ENCODE results near the gene GPRC5C.

GPRC5C gene, protein sequence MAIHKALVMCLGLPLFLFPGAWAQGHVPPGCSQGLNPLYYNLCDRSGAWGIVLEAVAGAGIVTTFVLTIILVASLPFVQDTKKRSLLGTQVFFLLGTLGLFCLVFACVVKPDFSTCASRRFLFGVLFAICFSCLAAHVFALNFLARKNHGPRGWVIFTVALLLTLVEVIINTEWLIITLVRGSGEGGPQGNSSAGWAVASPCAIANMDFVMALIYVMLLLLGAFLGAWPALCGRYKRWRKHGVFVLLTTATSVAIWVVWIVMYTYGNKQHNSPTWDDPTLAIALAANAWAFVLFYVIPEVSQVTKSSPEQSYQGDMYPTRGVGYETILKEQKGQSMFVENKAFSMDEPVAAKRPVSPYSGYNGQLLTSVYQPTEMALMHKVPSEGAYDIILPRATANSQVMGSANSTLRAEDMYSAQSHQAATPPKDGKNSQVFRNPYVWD

DNA sequence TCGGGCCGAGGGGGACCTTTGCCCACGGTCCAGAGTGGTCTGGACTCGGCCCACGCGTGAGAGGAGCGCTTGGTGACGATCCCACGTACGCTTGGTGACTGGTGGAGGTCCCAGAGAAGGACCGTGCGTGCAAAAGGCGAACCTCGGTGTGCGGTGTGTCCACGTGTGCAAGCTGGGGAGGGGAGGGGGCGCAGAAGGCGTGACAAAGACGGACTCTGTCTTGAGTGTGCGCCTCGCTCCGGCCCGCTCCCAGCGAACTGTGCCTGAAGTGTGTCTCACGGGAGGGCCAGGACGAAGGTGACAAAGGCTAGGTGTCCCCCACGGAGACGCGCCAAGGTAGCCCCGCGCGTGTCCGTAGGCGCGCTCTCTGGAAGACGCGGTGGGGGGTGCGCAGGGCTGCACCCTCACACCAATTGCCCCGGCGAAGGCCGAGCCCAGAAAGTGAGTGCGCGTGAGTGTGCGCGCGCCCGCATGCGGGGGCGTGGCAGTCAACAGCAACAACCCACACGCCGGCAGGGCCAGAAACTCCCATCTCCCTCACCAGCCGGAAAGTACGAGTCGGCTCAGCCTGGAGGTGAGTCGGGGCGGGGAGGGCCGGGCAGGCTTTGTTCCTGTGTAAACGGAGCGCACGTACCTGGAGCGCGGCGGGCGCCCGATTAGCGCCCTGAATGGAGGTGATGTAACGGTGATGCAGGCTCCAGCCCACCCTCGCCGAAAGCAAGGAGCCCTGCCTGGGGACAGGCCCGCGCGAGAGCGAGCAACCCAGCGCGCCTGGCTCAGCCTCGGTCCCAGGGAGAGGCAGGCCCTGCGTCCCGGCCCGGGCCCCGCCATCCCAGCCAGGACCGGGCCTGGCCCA lies at the start of gene GPRC5C:
Gene GPRC5C (plus strand): TSS at position 521 of the 856 bp plus-strand sequence. CDS start 7,689 bp downstream, outside the sequence.
- DNase-seq, result peak in 36 of 58 donors; percentile 18 to 64 (median 38)

DNA sequence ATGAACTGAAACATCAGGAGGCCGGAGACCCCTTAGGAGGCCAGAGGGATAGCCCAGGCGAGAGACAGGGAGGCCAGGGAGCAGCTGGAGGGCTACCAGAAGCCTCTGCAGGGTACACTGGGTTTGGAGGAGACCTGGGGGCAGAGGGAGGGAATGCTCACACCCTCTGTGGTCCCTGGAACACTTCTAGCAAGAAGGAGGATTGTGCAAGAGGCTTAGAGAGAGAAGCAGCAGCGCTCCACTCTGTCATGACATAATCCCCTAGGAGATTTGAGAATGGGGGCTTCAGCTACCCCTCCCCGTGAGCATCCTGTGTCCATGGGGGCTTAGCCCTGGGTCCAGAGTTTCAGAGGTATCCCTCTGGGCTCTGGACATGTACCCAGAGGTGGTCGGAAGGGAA lies 48.7 kb upstream of the GPRC5C start:
- DNase-seq, result no peak

DNA sequence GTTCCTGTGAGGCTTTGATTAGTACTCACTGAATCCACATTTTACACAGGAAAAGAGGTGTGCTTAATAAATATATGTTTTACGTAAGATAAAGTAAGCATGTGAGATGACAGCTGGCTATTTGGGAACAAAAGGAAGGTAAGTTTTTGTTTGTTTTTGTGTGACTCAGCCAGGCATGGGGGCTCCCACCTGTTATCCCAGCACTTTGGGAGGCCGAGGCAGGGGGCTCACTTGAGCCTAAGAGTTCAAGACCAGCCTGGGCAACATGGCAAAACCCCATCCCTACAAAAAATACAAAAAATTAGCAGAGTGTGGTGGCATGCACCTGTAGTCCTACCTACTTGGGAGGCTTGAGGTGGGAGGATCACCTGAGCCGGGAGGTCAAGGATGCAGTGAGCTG lies 46.7 kb upstream of the GPRC5C start:
- no peak for DNase-seq

DNA sequence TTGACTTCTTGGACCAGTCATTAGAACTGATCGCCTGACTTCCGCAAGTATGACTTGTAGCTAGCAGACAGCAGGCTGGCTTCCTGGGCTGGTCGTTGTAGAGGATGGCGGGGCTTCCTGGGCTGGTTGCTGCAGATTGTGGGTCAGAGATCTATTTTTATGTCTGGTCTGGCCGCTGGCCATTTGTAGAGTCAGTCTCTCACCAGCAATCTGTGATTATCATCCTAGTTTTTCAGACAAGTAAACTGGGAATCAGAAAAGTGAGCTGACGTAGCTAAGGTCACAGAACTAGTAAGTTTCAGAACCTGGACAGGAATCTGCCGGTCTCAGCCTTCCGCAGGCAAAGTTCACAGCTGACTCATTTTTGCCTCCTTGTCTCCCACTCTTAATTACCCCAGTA lies 45.5 kb upstream of the GPRC5C start:
- peak in 2 of 58 donors; percentile 10 to 29 for DNase-seq

DNA sequence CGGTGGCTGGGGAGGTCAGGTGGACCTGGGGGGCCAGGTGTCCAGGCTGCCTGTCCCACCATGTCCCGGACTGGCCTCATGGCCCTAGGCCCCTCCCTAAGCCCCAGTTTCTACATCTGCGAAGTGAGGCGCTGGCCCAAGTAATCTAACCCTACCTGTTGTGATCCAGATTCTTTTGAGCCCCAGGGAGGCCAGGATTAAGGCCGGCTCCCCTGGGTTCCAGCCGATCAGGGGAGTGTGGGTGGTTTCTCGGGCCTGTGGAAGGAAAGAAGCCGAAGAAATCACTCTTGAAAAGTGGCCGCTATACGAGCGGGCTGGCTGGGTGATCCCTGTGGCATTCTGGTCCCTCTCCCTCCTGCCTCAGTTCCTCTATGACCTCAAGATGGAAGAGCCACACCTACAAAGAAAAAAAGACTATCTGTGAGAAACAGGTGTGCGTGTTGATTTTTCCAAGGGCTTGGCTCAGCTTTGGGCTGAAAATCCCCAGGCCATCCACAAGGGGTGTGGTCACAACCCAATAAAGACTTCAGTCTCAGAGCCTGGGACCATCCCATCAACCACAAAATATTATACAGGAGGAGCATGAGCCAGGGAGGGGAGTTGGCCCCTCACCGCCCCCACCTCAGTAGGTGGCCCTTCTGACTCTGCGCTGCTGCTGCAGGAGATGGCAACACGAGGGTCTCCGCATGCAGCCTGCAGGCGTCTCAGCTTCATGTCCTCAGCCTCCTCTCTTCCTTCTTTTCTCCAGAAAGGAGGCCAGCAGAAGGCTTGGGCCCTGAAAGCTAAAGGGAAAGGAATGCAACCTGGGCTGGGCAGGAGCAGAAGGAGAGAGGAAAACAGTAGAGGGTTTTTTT lies 44.3 kb upstream of the GPRC5C start:
- no peak for DNase-seq

DNA sequence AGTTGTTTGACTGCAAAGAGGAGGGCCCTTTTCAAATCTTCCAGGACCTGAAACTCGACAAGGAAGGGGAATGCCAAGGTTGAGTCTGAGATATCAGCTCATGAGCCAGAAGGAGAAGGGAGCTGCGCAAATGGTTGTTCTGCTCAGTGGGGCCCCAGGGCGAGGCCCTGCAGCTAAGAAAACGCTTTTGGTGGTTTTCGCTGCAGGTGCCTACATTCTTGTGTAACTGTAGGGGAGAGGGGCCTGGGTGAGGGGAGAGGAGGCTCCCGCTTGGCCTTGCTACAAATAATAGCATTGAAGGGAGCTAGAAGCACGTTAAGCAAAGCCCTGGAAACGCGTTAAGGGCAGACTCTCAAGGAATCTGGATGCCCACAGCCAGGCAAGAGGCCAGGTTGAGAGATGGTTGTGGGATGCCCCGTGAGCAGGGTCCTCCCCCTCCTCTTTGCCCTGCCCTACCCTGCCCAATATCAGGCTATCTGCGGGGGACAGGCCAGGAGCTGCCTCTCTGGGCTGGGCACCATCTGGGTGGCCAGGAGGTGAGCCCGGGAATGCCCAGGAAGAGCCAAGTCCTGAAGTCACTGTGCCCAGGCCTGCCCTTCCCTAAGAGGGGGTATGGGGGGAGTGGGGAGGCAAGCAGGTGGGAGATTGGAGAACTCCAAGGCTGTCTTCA lies 42.7 kb upstream of the GPRC5C start:
- no peak for DNase-seq

DNA sequence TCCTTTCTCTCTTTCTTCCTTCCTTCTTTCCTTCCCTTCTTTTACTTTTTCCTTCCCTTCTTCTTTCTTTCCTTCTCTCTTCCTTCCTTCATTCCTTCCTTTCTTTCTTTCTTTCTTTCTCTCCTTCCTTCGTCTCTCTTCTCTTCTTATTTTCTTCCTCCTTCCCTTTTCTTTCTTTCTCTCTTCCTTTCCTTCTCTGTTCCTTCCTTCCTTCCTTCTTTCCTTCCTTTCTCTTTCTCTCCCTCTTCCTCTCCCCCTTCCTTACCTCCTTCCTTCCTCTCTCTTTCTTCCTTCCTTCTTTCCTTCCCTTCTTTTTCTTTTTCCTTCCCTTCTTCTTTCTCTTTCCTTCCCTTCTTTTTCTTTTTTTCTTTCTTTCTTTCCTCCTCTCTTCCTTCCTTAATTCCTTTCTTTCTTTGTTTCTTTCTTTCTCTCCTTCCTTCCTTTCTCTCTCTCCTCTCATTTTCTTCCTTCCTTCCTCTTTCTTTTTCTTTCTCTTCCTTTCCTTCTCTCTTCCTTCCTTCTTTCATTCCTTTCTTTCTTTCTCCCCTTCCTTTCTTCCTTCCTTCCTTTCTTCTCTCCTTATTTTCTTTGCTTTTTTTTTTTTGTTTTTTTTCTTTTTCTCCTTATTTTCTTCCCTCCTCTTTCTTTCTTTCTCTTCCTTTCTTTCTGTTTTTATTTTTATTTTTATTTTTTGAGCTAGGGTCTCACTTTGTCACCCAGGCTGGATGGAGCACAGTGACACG lies 41.8 kb upstream of the GPRC5C start:
- DNase-seq, result no peak

DNA sequence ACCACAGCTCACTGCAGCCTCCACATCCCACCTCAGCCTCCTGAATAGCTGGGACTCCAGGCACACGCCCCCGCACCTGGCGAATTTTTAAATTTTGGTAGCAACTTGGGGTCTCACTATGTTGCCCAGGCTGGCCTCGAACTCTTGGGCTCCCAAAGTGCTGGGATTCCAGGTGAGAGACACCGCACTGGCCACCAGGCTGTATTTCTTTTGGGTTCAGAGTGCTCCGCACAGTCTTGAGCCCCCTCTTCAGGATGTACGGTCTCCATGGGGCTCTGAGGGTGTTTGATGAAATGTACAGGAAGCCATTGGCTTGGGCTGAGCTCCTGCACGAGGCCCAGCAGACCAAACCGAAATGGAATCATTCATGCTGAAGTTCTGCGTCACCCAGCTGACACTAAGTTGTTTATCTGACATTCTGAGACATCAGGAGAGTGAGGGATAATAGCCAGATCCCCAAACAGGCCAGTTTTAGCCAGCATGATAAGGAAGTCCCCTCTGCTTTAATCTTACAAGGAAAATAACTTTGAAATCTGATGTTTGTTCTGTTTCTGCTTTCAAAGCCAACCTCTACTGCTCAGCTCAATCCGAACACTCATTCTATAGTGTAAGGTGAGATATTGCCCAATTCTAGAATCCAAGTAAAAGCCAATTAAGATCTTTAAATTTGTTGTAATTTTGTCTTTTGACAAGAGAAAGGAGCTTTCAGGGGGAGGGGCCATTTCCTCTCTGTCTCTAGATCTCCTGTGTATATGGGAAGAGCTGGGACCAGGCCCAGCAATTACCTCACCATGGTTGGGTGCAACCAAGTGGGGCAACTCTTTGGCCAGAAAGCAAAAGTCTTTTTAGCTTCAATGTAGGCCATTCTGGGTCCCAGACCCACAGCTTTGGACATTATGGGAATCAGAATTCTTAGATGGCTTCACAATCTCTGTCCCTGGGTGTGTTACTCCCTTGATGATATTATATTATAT lies 40.9 kb upstream of the GPRC5C start:
- DNase-seq, result no peak

DNA sequence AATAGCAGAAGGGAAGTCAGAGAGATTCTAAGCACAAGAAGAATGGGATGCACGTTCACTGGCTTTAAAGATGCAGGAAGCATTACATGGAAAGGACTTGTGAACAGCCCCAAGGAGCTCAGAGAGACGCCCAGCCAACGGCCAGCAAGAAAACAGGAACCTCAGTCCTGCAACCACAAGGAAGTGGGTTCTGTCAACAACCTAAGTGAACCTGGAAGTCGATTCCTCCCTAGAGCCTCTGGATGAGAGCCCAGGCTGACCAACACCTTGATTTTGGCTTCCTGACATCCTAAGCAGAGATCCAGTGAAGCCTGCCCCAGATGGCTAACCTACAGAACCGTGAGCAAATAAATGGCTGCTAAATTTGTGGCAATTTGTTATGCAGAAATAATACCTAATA lies 40.1 kb upstream of the GPRC5C start:
- DNase-seq, result no peak

DNA sequence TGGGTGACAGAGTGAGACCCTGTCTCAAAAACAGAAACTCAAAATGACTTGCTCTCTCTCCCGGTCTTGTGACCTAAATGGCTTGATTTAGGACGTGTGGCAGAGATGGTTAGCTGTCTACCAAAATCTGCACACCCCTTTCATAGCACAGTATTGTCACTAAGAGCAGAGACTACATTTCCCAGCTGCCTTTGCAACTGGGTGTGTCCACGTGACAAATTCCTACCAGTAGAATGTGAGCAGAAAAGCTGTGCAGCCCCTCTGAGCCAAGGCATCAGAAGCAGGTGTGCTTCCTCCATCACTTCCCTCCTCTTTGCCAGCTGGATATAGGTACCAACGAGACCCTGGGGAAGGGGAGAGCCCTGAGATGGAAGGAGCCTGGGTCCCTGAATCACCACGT lies 39.0 kb upstream of the GPRC5C start:
- DNase-seq, result no peak

DNA sequence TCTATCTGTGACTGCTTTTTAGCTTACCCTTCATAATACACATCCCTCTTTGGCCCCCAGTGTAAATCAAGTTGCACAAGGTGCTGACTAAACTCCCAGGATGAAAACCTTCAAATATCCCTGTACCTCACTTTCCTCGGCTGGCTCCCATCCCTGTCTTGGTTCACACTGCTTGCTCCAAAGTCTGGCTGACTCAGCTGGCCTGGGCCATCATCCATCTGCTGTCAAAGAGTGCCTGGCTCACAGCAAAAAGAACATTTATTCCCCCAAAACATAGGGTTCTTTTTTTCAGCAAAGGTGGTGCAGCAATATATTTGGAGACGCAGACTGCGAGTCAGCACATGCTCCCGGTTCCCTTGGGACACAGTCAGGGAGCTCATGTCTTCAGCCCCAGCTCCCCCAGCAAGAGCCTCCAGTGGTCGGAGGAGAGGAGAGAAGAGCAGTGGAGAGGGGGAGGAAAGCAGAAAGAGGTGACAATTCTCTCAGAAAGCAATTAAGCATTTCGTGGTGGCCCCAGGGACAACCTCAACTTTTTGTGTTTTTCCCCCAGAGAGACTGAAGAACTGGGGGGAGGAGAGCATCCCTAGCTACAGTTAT lies 38.4 kb upstream of the GPRC5C start:
- DNase-seq, result peak in 25 of 58 donors; percentile 5 to 65 (median 24)

DNA sequence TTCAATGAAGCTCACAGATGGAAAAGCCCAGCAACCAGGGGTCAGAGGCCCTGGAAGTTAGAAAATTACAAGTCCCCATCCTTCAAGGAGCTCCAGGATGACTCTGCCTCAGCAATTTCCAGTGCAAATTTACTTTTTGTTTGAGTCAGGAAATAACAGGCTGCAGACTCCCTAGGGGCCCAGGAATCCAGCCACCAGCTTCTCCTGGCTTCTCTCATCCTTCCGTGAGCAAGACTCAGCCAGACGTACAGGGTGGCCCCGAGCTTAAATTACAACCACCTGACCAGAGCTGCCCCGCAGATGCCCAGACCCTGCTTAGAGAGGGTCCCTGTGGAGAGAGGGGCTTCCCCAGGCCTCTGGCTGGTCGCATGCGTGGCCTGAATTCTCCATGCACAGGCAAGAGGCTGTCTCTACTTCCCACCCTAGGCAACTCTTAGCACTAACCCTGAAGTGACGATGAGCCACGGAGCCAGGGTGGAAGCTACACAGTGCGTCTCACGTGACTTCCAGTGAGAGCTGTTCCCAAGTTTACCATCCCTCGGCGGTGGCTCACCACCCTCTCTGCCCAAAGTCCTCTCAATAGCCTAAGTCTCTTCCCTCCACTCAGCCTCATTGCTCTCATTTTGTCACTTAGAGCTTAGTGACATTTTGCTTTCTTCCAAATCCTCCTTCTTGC lies 37.5 kb upstream of the GPRC5C start:
- DNase-seq, result no peak

DNA sequence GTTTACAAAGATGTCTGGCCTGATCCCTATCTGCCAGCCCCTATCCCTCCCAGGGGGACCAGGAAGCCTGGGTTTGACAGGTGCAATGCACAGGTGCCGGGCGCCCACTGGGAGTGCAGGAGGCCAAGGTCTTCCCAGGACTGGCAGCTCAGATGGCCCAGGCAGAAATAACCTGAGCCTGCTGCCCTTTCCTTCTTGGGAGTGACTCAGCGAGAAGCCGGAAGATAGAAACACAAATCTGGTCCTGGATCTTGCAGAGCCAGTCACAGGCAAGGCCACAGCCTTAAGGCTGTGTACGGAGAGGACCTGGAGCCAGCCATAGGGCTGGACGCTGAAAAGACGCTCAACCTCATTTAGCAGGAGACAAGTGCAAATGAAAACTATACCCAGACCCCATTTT lies 36.9 kb upstream of the GPRC5C start:
- DNase-seq, result no peak

DNA sequence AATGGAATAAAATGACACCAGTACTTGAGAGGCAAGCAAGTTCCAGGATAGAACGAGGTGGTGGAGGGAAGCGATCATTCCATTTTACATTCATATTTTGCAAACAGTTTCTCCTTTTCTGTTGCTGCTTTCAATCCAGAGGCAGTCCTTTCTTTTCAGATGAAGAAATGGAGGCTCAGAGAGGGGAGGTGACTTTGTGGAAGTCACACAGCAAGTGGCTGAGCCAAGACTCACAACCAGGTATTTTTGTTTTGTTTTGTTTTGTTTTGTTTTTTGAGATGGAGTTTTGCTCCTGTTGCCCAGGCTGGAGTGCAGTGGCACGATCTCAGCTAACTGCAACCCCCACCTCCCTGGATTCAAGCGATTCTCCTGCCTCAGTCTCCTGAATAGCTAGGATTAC lies 35.3 kb upstream of the GPRC5C start:
- no peak for DNase-seq

DNA sequence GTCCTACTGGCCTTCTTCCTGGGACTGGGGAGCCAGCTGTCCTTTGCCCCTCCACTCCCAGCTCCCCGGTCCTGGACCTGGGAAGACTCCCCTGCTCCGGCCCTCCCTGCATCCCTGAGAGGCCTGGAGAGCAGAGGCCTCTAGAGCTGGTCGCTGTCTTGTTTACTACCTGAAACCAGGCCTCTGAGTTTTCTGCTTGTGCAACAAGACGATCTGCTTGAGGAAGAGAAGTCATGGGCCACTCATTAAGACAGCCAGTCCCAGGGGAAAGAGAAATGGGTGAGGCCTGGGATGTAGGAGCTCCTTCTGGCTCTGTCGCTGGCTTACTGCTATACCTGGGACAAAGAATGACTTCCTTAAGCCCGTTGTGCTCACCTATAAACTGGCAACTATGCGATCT lies 29.8 kb upstream of the GPRC5C start:
- DNase-seq, result no peak

DNA sequence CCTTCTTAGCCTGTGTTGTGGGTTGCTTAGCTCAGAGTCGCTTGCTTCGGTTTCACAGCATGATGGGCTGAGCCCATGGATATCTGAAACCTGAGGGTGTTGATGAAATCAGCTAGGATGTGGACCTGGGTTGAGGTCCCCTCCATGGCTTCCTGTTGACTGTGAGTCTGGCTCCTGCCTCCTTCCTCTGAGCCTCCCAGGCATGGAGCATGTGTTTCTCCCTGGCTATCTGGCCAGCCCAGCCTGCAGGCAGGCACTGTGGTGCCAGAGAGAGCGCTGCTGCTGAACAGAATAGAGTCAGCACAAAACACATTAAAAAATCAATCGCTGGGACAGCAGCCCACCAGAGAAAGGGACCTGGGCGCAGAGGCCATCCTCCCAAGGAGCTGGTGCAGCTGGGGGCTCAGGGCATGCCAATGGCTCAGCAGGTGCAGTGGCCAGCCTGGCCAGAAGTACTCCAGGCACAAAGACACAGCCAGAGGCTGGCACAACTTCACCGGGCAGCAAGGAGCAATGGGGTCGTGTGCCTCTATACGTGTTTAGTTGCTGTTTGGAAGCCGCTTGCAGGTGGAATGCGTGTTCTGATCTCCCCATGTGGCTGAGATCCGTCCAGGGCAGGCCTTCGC lies 28.3 kb upstream of the GPRC5C start:
- DNase-seq, result no peak

DNA sequence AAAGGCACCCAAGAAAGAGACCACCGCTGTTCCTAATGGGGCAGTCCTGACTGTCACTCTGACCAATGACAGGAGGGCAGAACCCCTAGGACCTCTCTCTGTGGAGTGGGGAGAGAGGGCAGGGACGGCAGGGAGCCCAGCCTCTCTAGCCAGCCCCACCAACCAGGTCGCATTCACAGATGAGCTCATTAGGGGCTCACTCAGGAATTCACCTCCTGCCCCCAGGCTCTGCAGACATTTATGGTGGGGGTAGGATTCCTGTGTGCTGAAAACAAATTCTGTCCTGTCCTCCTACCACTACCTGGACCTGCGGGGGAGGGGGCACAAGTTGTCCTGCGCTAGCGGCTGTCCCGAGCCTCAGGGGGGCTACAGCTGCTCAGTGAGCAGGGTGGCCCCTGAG lies 27.7 kb upstream of the GPRC5C start:
- DNase-seq, result no peak

Data from anterior cingulate cortex (tissue), 58 donors.